Occipital lobe (tissue), 2 donors: ENCODE measurements around the gene PTPN2. TPM values are rescaled to one million over a fixed set of nuclear protein-coding genes. Genes with fewer than 3 reads are reported as not detected.
"Not testable (repeated sequence)": the region's sequence is repeated elsewhere in the genome, so short reads cannot be mapped to it uniquely, and the experiment has no call there.

Experiments
- DNase-seq: peaks from one replicate; lab custom pipeline; 2025; lab: John Stamatoyannopoulos, UW
- total RNA-seq: library from RNA; depleted of rRNA; stranded (reverse); fragments of >200 nt; gene quantifications from one replicate; pipeline ENCODE4 v1.2.3, GENCODE V29; 2014

The PTPN2 gene
- total RNA-seq, 1 donor from 2014 or later: 94.7 TPM

- no peak for DNase-seq
Measured at GRCh38 chr18:12773369-12773768, 110.7 kb downstream of the PTPN2 start.

- DNase-seq: no peak
Measured at GRCh38 chr18:12772111-12772510, 111.9 kb downstream of the PTPN2 start.

GRCh38 chr18:12770469-12771219, 113.4 kb downstream of the PTPN2 start:
- no peak for DNase-seq

DNA sequence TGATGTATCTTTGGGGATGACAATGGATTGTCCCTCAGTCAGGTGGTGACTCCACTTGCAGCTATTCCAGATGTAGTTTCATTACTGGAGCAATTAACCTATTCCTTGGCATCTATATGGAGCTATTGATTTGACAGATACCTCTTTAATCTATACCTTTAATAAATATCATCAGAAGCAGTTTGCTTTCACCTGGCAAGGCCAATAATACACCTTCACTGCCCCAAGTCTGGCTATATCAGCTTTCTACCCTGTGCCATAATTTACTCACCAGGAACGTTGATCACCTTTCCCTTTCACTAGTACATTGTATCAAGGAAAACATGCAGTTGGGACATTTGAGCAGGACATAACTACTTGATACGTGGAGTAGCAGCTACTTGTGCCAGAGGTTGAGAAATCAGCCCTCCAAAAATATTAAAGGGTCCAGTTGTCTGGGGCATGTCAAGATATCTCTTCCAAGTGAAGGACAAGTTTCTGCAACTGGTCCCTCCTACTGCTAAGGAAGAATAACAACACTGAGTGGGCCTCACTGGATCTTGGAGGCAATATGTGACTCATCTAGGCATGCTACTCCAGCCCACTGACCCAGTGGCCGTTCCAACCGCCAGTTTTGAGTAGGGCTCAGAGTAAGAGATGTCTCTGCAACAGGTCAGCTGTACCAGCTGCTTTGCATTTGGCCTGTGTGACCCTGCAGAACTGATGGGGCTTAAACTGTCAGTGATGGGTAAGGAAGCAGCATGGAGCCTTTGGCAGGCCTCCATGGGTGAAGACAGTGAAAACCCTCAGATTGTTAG, 114.2 kb downstream of the PTPN2 start:
- no peak for DNase-seq

DNA sequence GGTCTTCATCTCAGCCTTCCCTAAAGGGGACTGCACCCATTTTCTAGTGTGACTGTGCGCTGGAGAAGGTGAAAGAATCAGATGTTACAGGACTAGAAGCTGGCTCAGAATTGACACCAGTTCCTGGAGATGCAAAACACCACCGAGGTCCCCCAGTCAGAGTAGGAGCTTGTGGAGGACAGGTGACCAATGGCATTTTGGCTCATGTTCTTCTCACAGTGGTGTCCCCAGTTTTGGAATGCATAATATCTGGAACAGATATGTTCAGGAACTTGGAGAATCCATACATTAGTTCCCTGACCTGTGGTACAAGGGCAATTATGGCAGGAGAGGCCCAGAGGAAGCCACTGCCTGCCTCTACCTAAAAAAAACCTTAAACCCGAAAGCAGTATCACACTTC, 114.9 kb downstream of the PTPN2 start:
- DNase-seq: no peak

DNA sequence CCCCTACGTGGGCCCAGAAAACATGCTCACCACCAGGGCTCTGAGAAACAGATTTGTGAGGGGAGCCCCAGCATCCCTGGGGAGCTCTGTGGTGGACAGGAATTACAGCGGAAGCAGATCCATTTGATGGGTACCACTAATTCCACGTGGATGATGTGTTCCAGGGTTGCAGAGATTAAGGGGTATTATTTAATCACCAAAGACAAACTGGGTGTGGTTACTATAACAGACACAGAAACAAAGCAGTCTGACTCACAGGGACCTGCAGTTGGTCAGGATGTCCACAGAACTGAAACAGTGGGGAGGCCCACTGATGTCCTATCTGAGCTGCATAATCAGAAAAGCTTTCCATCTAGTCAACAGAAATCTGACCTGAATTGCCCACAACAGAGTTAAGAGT, 115.4 kb downstream of the PTPN2 start:
- no peak for DNase-seq

GRCh38 chr18:12767580-12768155, 116.4 kb downstream of the PTPN2 start:
- no peak for DNase-seq

DNA sequence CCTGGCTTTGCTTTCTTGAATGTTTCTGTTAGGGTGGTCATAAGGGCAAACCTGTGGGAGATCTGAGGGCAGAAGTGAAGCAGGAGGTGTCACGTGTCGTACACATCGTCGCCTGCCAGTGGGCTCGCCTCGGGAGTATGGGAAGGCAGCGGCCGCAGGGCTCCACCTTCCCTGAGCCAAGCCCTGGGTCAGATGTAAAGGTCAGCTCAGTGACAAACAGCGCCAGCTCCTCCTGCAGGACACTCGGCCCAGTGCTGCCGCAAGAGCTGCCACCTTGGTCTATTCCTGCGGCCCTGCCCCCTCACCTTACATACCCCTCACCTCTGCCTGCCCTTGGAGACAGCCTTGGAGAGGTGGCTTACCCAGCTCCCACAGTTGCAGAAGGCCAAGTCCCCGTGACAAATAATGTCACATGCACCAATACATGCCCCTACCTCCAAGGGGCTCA, 117.0 kb downstream of the PTPN2 start:
- DNase-seq: no peak

GRCh38 chr18:12765586-12765985, 118.5 kb downstream of the PTPN2 start:
- DNase-seq: no peak

- DNase-seq: no peak
Measured at GRCh38 chr18:12765126-12765525, 118.9 kb downstream of the PTPN2 start.

- DNase-seq: not testable (repeated sequence)
Measured at GRCh38 chr18:12758566-12758965, 125.5 kb downstream of the PTPN2 start.

DNA sequence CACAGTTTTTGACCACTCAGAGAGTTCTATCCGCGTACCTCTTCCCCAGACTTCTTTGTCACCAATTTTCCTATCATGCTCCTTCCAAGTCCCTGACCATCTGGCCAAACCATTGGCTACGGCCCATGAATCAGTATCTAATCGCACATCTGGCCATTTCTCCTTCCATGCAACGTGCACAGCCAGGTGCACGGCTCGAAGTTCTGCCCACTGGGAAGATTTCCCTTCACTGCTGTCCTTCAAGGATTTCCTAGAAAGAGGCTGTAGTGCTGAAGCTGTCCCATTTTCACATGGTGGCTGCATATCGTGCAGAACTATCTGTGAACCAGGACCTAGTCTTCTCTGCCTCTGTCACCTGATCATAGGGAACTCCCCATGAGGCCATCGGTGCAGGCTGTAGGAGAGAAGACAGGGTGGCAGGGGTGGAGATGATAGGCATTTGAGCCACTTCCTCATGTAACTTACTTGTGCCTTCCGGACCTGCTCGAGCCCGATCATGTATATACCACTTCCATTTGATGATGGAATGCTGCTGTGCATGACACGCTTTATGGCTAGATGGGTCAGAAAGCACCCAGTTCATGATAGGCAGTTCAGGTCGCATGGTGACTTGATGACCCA, 127.3 kb downstream of the PTPN2 start:
- not testable (repeated sequence) for DNase-seq

DNA sequence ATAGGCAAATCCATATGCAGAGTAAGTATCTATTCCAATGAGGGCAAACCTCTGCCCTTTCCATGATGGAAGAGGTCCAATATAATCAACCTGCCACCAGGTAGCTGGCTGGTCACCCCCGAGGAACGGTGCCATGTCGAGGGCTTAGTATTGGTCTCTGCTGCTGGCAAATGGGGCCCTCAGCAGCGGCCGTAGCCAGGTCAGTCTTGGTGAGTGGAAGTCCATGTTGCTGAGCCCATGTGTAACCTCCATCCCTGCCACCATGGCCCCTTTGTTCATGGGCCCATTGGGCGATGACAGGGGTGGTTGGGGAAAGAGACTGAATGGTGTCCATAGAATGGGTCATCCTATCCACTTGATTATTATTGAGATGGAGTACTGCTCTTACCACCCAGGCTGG, 128.4 kb downstream of the PTPN2 start:
- DNase-seq: not testable (repeated sequence)

DNA sequence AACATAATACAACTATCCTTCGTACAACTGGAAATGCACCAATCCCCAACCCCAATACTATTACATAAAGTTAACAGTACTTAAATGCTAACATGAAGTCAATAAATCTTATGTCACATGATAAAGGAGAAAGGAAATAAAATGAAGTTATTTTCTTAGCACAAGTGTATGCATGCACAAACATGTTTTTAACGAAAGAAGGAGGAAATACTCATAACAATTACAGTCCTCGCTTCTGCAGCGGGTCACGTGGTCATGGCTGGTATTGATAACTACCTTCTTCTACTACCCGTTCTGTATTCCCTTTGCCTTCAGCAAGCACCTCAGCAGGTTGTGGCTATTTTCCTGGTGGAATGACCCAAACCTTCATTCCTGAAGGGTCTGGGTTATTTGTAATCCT, 129.5 kb downstream of the PTPN2 start:
- no peak for DNase-seq

DNA sequence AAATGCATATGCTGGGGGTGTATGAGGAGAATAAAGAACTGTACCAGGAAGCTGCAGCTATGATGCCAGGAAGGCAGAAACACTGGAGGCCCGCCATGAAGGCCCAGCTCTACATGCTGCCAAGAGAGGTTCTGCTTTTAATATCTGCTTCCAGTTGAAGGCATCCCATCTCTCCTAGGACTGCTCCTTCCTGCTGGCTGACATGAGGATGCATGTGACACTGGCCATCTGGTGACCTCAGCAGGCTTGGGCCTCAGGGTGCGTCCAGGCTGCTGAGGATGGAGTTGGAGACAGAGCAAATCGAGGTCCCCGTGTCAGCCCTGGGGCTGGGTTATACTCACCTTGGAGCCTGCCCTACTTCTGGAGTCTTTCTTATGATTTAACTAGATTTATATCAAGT, 132.1 kb downstream of the PTPN2 start:
- DNase-seq: no peak

- DNase-seq: no peak
Measured at GRCh38 chr18:12751503-12751884, 132.5 kb downstream of the PTPN2 start.

GRCh38 chr18:12750715-12751502, 133.1 kb downstream of the PTPN2 start:
- DNase-seq: no peak

GRCh38 chr18:12750076-12750714, 133.8 kb downstream of the PTPN2 start:
- DNase-seq: no peak

GRCh38 chr18:12749121-12749520, 134.9 kb downstream of the PTPN2 start:
- DNase-seq: no peak

DNA sequence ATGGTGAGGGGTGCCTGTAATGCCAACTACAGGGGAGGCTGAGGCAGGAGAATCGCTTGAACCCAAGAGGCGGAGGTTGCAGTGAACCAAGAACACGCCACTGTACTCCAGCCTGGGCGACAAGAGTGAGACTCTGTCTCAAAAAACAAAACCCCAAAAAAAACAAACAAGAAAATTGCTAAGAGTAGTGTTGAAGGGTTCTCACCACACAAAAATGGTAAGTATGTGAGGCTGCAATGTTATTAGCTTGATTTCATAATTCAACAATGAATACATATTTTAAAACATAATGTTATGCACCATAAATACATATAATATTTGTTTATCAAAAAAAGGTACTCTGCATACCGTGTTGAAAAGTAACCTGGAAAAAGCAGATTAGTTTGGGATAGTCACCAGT, 135.4 kb downstream of the PTPN2 start:
- no peak for DNase-seq
